Measurements from ENCODE around the gene MRTFA.
"Not testable (repeated sequence)": the region's sequence is repeated elsewhere in the genome, so short reads cannot be mapped to it uniquely, and the experiment has no call there.

The MRTFA gene

DNA sequence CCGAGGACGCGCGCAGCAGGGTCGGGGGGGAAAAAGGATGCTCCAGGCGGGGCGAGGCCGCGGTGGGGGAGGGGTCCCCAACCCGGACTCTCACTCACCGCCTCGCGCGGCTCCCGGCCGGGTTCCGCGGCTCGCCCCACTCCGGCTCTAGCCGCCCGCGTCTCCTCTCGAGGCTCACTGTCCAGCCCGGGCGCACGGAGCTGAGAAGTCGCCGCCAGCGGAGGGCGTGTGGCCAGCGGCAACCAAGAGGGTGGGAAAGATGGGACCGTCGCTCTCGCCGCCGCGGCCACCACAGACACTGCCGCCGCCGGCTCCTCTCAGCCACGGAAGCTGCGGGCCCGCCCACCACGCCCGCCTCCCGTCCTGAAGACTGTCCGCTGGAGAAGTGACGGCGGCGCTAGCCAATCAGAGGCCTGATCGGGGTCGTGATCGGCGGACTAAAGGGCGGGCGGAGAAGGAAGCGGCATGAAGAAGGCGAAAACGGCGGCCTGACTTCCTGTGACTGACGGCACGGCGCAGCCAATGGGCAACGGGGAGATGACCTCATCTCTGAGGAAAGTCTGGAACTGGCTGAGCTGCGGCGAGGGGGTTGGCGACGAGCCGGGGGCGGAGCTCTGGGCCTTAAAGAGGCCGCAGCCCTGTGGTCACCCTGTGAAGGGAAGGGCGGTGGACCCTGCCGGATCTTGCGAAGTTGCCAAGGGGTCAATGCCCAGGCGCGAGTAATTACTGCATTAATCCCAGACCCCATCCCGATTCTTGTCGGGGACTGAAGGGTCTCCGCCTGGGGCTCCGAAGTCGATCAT, at the start of gene MRTFA:
Gene MRTFA (minus strand): TSS at position 340 of the 803 bp plus-strand sequence.
- DNase-seq (ENCODE audit: low read depth in 2 of 2), result peak; percentile 99

DNA sequence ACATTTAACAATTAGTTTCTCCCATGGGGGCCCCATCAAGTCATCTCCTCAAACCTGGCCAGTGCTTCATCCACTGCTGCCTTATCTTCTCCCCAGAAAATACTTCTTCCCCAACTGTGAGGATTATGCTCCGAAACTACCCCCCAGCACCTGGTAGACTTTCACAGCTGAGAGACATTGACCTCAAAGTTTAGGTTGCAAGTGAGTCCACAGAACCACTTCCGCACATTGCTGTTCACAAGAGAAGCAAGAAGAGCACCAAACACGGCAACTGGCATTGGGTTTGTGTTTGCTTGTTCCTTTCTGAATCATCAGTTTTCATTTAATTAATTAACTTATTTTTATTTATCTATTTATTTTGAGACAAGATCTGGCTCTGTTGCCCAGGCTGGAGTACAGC, 48.9 kb upstream of the MRTFA start:
- no peak for DNase-seq (ENCODE audit: low read depth in 2 of 2)

DNA sequence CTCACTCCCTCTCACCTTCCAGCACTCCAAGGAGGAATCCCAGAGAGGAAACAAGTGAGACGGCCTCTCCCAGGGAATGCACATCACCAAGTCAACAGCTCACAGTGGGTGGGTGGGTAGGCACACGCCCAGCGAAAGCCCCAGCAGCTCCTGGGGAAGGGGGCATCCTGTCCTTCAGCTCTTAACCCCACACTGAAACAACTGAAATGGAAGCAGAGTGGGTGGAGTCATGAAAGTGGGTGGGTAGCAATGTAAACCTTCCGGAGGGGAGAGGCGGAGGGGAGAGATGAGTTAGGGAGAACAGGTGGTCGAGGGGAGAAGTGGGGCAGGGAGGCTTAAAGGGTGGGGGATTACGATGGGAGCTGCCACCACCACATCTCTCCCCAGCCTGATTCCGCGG, 48.2 kb upstream of the MRTFA start:
- no peak for DNase-seq (ENCODE audit: low read depth in 2 of 2)

DNA sequence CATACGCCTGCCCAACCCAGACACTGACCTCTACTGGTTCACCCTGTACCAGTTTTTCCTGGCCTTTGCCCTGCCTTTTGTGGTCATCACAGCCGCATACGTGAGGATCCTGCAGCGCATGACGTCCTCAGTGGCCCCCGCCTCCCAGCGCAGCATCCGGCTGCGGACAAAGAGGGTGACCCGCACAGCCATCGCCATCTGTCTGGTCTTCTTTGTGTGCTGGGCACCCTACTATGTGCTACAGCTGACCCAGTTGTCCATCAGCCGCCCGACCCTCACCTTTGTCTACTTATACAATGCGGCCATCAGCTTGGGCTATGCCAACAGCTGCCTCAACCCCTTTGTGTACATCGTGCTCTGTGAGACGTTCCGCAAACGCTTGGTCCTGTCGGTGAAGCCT, 44.9 kb upstream of the MRTFA start:
- DNase-seq (ENCODE audit: low read depth in 2 of 2), result no peak

DNA sequence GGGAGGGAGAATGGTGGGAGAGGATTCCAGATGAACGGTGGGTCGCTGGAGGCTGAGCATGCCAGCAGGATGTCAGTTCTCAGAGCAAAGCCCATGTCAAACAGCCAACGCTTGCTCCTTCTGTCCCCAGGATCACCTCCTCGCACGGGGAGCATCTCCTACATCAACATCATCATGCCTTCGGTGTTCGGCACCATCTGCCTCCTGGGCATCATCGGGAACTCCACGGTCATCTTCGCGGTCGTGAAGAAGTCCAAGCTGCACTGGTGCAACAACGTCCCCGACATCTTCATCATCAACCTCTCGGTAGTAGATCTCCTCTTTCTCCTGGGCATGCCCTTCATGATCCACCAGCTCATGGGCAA, 44.3 kb upstream of the MRTFA start:
- DNase-seq (ENCODE audit: low read depth in 2 of 2), result no peak

DNA sequence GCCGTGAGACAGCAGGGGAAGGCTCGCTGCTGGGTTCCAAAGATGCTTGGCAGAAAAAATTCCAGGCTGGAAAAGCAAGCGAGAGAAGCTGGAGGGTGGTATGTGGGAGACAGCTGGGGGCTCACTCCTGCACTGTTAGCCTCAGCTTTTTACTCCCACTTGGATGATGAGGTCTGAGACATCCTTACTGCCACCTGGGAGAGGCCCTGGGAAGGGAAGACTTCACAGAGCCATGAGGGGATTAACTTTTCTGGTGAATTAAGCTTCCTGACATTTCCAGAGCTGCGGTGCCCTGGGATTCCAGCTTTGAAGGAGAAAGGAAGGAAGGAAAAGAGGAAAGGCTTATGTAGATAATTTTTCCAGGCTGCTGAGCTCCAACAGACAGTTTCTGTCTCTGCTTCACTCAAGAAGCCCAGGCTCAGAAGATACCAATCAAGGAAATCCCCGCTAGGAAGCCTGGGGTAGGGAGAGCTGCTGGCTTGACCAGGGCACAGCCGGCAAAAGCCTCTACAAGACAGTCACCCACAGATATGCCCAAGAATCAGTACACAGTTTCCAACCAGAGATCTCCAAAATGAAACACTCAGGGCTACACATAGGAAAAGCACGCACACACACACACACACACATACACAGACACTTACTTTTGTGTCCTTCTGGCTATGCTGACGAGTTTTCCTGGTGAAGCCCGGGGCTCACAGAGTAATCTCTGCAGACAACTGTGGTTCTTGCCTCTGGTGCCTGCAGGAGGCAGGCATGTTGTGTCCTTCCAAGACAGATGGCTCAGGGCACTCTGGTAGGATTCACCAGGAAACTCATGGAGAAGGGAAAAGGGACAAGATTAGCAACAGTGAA, 43.7 kb upstream of the MRTFA start:
- DNase-seq (ENCODE audit: low read depth in 2 of 2), result peak in 1 of 2 experiments; percentile 21

DNA sequence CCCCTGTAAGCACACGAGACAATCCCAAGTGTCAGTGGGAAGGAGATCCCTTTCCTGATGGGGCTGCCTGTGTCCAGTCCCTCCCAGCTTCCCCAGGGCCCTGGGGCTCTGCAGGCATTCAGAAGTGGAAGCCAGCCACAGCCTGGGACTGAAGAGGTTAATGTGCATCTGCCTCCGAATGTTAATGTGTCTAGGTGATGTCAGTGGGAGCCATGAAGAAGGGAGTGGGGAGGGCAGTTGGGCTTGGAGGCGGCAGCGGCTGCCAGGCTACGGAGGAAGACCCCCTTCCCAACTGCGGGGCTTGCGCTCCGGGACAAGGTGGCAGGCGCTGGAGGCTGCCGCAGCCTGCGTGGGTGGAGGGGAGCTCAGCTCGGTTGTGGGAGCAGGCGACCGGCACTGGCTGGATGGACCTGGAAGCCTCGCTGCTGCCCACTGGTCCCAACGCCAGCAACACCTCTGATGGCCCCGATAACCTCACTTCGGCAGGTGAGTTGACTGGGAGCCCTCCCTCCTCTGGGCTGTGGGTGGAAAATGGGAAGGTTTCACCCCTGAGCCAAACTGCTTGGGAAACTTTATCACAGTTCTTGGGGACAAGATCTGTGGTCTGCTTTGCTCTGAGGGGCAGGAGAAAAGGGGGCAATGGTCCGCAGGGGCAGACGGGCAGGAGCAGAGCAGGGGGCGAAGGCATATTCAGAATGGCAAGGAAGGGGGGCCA, 42.9 kb upstream of the MRTFA start, which contains the start of gene MCHR1:
Gene MCHR1 (plus strand): TSS at position 236 of the 715 bp plus-strand sequence. CDS start 169 bp downstream, at position 405.
- DNase-seq (ENCODE audit: low read depth in 2 of 2), result no peak

DNA sequence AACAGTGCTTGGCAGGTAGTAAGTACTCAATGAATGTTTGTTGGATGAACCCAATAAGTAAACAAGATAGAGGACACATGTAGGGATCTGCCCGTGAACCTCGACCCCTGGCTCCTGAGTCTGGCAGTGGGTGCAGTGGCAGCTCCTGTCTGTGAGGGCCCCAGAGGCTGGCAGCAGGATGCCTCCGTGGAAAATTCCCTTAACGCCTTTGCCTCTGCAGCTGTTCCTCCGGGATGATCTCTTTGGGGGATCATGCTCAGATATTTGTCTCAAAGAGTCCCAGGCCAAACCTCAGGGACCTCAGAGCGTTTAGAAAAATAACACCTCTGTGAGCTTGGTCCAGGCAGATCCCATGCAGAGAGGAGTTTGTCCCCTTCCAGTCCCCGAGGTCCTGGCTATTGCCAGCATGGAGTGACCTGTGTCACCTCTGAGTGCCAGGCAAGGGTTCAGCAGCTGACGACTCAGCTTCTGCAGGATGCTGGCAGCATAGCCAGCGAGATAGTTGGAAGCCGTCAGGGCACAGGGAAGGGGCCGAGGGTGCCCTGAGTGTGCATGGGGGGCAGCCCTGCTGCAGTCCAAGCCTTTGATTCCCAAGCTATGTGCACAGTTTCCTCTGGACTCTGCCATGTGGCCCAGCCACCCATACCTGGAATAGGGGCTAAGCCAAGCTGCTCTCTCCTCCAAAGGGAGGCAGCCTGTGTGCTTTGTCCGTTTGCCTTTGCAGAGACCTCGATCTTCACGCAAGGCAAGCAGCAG, 42.2 kb upstream of the MRTFA start:
- DNase-seq (ENCODE audit: low read depth in 2 of 2), result no peak

DNA sequence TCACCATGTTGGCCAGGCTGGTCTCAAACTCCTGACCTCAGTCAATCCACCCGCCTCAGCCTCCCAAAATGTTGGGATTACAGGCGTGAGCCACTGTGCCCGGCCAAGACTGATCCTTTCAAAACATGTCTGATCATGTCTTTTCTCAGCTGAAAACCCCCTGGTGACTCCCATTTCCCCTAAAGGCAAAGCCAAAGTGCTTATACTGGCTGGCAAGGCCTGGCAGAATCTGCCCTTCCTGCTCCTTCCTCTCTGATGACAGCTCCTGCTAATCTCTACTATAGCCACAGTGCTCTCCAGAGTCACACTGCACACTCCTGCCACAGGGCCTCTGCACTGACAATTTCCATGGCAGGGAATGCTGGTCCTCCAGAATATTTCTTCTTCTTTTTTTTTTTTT, 40.1 kb upstream of the MRTFA start:
- no peak for DNase-seq (ENCODE audit: low read depth in 2 of 2)

DNA sequence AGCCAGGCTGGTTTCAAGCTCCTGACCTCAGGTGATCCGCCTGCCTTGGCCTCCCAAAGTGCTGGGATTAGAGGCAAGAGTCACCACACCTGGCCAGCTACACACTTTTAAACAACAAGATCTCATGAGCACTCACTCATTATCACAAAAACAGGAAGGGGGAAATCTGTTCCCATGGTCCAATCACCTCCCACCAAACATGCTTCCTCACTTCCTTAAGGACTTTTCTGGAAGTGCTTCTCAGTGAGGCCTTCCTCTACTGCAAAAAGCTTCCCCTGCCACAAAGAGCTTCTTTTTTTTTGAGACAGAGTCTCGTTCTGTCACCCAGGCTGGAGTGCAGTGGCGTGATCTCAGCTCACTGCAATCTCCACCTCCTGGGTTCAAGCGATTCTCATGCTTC, 39.6 kb upstream of the MRTFA start:
- DNase-seq (ENCODE audit: low read depth in 2 of 2), result not testable (repeated sequence)

DNA sequence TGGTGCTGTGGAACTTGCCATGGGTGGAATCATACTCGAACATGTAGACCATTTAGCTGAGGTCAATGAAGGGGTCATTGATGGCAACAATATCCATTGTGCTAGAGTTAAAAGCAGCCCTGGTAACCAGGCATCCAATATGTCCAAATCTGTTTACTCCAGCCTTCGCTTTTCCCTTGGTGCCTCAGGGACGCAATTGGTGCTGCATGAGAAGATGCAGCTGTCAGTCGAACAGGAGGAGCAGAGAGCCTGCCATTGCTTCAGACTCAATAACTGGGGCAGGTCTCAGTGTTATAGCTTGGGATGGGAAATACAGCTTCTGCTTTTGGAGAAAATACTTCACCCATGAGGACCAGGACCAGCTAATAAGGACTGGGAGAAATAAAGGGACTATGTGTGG, 37.8 kb upstream of the MRTFA start:
- DNase-seq (ENCODE audit: low read depth in 2 of 2), result no peak

DNA sequence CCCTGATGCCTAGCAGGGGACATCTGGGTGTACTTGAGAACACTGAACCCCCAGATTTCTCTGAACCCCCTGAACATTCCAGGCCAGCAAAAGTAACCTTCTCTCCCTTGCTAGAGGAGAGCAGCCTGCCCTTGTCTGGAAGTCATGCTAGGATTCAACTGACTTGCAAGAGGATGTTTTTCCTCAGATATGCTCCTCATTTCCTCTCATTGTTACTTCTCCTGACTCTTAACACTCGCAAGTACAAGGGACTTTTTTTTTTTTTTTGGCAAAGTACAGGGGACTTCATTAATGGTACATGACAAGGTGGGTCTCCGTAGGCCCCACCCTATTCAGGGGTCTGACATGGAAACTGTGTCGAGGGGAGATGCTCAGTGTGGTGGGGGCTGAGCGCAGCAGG, 36.5 kb upstream of the MRTFA start:
- no peak for DNase-seq (ENCODE audit: low read depth in 2 of 2)

DNA sequence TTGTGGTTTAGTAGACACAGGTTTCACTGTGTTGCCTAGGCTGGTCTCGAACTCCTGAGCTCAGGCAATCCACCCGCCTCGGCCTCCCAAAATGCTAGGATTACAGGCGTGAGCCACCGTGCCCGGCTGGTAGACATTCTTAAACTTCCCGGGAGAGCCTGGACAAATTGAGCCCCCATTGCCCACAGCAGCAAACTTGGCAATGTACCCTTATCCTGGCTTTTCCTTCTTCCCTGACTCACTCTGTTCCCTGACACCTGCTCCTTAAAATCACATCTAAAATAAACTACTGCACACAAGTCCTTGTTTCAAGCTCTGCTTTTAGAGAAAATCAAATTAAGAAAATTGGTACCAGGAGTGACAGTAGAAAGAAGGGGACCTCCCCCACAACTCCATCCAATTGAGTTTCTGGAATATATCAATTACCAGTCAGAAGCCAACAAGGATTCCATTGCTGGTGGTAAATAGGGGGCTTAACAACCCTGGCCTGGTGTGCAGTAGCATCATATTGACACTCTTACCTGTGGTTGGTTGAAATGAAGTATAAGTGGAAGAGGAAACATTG, 35.4 kb upstream of the MRTFA start:
- DNase-seq (ENCODE audit: low read depth in 2 of 2), result no peak

DNA sequence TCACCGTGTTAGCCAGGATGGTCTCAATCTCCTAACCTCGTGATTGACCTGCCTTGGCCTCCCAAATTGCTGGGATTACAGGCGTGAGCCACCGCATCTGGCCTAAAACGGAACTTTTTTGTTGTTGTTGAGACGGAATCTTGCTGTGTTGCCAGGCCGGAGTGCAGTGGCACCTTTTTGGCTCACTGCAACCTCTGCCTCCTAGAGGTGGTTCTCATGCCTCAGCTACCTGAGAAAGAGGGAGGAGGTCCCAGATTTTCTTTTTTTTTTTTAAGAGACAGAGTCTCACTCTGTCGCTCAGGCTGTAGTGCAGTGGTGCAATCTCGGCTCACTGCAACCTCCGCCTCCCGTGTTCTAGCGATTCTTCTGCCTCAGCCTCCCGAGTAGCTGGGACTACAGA, 34.9 kb upstream of the MRTFA start:
- DNase-seq (ENCODE audit: low read depth in 2 of 2), result no peak

DNA sequence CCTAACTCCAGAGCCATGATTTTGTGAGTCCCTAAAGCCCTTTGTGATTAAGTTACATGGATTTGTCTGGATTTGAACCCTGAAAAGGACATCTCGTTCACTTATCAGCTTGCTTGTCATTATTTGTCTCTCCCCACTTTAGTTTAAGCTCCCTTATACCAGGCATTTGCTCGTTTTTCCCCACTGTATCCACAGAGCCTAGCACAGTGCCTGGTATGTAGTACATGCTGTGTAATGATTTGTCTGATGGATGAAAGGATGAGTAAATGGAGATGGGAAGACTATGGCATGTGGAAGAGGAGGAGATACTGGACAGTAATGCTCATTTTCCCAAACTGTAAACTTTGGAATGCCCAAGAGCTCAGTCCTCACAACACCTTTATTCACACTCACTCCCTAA, 33.5 kb upstream of the MRTFA start:
- no peak for DNase-seq (ENCODE audit: low read depth in 2 of 2)

DNA sequence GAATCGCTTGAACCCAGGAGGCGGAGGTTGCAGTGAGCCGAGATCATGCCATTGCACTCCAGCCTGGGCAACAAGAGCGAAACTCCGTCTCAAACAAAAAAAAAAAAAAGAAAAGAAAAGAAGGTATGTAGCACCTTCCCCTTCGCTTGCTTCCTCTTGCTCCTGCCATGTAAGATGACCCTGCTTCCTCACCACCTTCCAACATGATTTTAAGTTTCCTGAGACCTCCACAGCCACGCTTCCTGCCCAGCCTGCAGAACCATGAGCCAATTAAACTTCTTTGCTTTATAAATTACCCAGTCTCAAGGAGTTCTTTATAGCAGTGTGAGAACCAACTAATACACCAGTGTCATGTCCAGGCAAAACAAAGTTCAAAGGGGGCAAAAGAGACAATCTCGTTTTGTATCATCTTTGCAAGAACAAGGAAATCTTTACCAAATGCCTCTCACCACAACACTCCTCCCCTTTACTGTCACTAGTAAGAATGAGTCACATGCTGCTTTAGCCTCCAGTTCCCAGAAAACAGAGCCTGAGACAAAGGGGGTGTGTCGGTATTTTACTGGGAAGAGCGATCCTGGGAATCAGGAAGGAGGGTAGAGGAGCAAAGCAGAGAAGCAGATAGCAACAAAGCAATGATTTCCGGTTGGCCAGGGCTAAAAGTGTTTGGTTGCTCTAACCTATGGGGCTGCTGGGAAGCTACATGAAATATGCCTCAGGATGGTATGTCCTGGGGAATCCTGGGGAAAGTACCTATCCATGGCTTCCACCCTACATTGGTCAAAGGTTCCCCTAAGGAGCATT, 32.3 kb upstream of the MRTFA start:
- DNase-seq (ENCODE audit: low read depth in 2 of 2), result peak in 1 of 2 experiments; percentile 51

DNA sequence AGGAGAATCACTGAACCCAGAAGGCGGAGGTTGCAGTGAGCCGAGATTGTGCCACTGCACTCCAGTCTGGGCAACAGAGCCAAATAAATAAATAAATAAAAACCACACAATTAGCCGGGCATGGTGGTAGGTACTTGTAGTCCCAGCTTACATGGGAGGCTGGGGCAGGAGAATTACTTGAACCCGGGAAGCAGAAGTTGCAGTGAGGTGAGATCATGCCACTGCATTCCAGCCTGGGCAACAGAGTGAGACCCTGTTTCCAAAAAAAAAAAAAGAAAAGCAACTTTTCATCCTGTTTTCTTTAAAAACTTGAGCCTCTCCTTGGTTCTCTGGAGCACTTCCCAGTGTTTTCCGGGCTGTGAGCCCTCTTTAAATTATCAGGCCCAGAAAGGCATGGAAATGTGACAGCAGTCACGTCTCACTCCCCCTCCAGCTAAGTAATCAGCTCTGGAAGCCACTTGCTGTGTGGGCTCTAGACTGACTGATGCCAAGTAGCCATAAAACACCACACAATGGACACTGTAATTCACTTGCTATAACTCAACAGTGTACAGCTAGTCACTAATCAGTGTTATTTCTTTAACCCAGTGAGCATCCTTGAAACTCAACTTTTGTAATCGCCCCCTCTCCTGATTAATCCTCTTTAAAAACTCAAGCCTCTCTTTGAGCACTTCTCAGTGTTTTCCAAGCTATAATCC, 29.8 kb upstream of the MRTFA start:
- peak; percentile 61 to 68 for DNase-seq (ENCODE audit: low read depth in 2 of 2)

DNA sequence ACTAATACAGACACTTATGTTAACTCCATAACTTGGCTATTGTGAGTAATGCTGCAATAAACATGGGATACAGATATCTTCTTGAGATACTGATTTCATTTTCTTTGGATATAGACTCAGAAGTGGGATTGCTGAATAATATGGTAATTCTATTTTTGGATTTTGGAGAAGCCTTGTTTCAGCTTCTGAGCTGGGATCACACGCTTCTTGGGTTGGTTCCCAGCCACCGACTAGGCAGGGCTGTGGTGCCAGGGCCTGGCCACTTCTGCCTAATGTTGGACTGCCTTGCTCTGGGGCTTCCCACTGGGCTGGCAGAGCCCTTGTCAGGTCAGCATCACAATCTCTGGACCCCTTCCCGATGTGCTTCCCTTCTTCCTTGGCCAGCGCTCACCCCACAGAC, 28.8 kb upstream of the MRTFA start:
- peak in 1 of 2 experiments; percentile 27 for DNase-seq (ENCODE audit: low read depth in 2 of 2)

DNA sequence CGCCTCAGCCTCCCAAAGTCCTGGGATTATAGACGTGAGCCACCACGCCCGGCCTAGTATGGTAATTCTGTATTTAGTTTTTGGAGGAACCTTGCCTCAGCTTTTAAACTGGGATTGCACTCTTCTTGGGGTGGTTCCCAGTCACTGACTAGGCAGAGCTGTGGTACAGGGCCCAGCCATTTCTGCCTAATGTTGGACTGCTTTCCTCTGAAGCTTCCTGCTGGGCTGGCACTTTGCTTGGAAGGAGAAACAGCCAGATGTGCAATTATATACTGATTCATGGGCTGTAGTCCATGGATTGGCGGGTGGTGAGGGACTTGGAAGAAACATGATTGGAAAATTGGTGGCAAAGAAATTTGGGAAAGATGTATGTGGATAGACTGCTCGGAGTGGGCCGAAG, 25.2 kb upstream of the MRTFA start:
- no peak for DNase-seq (ENCODE audit: low read depth in 2 of 2)

DNA sequence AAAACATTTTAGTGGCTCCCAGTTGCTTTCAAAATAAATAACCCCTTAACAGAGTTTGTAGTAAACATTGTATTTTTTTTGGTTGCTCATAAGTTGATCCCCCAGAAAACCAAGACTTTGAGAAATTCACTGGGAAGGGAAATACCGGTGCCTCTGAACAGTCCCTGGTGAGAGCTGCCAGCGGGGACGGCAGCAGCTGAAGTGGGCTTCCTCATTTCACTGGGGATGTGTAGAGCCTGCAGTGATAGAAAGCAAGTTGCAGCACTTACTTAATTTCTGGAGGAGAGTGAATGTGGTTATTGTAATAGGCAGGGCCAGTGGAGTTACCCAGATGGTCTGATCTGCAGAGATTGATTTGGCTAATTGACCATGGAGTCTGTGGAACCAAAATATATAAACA, 24.2 kb upstream of the MRTFA start:
- DNase-seq (ENCODE audit: low read depth in 2 of 2), result no peak
